HG03457 (cell line): ENCODE results near the gene SOX6.

Experiments used
- ATAC-seq: cut with Tn5 transposase; IDR thresholded peaks from one replicate; pipeline ENCODE4 v1.9.1; 2021; ENCODE audit warnings: moderate number of reproducible peaks; ENCODE audit not compliant: unreplicated experiment

SOX6 gene

DNA sequence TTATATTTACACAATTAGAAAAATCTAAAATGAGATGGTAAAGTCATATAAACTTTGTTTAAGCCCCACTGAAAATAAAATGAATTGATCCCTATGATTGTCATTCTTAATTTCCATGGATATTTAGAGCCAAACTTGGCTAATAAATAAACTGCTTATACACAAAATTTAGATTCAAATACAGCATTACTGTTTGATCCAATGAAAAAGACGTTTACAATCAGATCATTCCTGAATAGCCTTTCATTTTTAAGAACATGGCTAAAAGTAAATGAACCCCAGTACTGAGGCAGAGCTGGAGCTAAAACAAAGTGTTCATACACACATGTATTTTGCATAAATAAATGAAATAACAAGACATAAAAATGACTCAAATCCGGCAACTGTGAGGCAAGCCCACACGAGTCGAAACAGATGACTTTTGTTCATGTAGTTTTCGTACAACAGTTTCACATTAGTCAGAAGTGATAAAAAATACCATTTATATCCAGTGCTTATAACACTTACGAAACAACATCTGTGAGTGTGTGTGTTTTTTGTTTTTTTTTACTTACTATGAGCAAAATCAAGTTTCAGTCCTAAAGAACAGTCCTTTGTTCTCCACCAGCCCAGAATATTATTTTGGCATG is 386.5 kb downstream of the SOX6 start:
- ATAC-seq, result no peak

DNA sequence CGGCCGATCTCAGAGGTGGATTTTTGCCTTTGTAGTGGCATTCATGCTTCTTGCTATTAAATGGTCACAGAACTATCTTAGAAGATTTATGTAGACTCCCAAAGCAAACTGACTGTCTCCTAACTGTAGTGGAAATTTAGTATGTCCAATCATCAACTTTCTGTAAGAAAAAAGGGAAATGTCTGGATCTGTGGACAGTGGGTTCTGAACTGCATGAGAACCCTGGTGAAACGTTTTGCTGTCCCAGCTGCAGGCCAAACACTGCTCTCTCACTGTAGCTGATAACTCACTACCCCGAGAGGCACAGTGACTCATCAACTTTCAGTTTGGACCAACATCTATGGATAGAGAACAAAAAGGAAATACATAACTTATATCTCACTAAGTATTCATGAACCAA is 387.1 kb downstream of the SOX6 start:
- ATAC-seq, result no peak

DNA sequence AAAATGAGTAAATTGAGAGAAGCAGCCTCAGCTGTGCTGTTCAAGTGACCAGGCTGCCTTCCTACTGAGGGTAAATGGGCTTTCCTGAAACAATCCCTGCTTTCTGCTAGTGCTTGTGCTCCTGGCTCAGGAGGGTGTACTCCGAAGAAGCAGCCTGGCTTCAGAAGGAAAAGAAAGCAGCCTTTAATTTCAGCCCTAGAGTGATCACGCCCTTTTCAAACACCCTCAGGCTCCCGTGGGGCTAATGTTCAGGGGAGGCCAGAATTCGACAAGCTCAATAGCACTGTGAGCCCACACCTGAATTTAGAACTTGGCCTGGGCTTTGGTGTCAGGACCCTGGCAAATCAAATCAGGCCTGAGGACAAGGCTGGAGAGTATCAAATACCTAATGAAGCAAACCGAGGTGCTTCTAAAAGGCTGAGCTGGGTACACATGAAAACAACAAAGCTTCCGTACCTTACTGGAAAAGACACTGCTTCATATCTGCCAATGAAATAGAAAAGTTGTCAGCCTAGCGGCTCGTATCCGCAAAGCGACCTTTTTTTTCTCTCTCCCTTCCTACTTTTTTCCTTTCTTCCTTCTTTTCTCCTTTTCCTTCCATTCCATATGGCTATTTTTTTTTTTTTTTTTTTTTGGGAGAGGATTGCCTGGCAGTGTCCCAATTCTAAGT is 387.8 kb downstream of the SOX6 start:
- no peak for ATAC-seq

DNA sequence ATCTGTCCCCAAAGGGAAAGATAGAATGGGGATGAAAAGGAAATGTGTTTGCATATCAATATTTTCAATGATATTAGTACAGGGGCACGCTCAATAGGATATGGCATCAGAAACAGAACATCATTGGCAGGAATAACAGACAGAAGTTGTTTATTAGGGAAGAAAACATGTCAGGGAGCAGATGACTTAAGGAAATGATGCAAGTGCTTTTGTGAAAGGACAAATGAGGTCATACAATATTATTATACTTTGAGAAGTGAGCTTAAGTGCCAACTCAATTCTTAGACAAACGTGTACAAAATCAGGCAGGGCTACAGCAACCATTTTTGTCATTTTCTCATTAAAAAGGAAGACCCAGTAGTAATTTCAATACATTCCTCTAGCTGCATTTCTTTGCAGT is 388.4 kb downstream of the SOX6 start:
- no peak for ATAC-seq

- ATAC-seq, result no peak
These were observed 389.2 kb downstream of the SOX6 start for GRCh38 chr11:15967166-15967565.

DNA sequence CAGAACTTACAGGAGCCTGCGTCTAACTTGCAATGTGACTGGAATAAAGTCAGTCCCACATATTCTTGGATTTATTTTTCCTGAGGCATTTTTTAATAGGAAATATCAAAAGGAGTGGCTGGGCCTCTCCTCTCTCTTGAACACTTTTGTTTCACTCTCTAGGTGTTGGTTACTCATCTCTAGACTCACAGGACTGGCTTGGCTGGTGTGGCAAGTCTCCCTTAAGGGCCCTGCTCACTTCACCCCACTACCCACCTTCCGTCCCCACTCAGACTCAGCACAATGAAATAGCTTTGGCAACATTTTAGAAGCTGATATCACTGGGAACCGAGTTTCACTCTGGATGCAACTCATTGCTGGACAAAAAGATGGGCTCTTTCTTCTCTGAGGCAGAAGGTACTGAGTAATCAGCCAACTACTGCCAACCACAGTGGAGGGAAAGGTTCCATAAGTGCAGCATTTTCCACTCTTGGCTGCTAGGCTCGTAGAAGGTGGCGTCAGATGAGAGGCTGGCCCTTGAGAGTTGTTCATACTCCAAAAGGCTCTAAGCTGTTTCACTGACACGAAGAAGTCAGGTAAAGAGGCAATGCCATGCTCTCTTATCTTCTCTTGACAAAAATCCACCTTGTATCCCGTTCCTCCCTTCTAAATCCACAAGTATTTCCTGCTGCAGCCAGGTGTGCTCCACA is 390.6 kb downstream of the SOX6 start:
- no peak for ATAC-seq

DNA sequence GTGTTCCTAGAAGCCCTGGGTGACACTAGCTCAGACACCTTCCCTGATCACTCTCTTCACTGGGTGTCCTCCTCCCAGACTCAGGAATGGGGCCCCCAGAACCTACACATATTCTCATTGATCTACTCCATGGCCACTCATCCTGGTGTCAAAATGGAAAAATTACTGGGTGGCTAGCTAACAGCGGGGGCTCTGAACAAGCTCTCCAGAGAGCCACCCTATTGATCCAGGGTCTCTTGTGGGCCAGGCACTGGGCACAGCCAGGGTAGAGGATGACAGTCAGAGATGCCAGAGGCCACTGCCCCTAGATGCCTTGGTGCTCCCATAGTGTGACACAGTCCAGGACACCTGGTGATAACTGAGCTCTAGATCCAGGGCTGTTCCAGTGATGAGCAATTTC is 393.1 kb downstream of the SOX6 start:
- ATAC-seq, result no peak

GRCh38 chr11:15958910-15959309 is 397.4 kb downstream of the SOX6 start:
- no peak for ATAC-seq

DNA sequence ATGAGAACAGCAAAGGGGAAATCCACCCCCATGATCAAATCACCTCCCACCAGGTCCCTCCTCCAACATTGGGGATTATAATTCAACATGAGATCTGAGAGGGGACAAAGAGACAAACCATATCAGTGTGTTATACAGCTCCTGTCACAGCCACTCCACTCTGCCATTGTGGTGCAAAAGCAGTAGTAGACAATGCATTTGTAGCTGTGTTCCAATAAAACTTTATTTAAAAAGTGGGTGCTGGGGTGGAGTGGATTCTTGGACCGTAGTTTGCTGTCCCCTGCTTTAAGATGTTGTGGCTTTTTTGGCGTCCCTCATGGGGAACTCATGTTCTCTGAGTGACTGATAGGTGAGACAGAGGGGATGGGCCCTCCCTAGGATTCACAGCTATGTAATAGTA is 399.1 kb downstream of the SOX6 start:
- ATAC-seq, result no peak

GRCh38 chr11:15956302-15956701 is 400.0 kb downstream of the SOX6 start:
- ATAC-seq, result no peak

GRCh38 chr11:15955595-15955994 is 400.8 kb downstream of the SOX6 start:
- ATAC-seq, result no peak

GRCh38 chr11:15947681-15948648 is 408.4 kb downstream of the SOX6 start:
- no peak for ATAC-seq

DNA sequence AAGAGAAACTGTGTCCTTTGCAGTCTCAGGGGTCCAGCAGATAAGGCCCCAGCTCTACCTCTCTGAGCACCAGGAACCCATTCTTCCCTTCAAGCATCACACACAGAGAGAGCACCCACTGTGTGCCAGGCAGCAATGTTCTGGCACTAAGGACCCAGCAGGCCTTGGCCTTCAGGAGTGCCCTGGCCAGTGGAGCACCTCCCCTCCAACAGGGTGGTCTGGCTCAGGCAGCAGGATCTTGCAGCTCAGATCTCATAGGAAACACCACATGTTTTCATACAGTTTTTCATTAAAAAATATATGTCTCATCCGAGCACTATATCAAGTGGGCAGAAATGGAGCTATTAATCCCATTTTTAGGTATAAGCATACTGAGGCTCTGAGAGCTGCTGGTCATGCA is 410.6 kb downstream of the SOX6 start:
- ATAC-seq, result no peak

GRCh38 chr11:15944460-15944859 is 411.9 kb downstream of the SOX6 start:
- ATAC-seq, result no peak

- no peak for ATAC-seq
These were observed 412.7 kb downstream of the SOX6 start for GRCh38 chr11:15943418-15944197.

DNA sequence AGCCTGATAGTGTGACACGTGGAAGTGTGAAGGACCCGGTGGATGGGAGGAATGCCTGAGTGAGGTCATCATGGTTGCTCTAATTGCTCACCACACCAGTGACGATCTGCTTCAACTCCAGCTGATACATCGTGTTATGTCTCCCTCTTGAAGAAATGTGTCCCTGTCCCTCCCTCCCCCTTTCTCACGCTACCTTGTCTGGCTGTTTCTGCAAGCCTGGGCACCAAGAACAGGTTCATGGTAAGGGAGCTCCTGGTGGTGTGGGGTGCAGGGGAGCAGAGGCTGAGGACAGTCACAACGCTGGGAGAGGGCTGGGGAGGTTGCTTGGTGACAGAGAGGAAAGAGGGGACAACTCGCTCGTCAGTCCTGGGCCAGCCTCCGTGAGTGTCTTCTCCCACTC is 413.4 kb downstream of the SOX6 start:
- no peak for ATAC-seq

DNA sequence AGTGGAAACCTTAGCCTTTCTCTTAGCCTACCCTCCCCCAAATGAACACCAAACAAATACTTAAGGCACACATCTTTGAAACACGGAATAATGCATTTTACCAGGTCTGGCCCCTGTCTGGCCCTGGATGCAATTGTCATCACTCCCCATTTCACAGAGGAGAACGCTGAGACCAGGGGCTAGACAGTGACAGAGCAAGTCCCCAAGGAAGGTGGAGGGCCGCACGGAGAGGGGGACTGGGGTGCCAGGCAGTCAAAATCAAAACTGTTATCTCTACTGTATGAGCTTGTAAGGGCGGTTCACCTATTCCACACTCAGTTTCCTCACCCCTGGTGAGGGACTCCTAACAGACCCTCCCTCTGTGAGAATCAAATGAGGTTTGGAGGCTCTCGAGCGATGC is 414.2 kb downstream of the SOX6 start:
- ATAC-seq, result no peak

- no peak for ATAC-seq
These were observed 415.1 kb downstream of the SOX6 start for GRCh38 chr11:15941206-15941770.

GRCh38 chr11:15940462-15941205 is 415.7 kb downstream of the SOX6 start:
- no peak for ATAC-seq
